Measurements from ENCODE around the gene LSG1. TPM values are rescaled to one million over a fixed set of nuclear protein-coding genes. Genes with fewer than 3 reads are reported as not detected.
"Not testable (repeated sequence)": the region's sequence is repeated elsewhere in the genome, so short reads cannot be mapped to it uniquely, and the experiment has no call there.

The LSG1 gene
- total and polyA plus RNA-seq, 2 donors (not counting 1 experiment from before 2014, with no cell fraction given): 27.6 to 35.3 TPM

GRCh38 chr3:194631696-194632095, 40.3 kb downstream of the LSG1 start:
- Histone ChIP-seq H3K27ac (ENCODE audit: insufficient read depth, low read length) (no peak overlapping the region), H3K9me3 (ENCODE audit: control insufficient read depth, insufficient read depth, low read depth, low read length) (peaks cover 2% of the 10 kb centered on the region), H3K4me3 (replicated peaks in 1 of 4; ENCODE audit: control extremely low read depth in 1 of 4, insufficient read depth in 1 of 4, low read depth in 3 of 4, low read length in 4 of 4) (no peak overlapping the region), H3K4me2 (ENCODE audit: extremely low read depth, insufficient read depth, low read length) (no peak overlapping the region), H2AFZ (ENCODE audit: low read length) (no peak overlapping the region), H3K4me1 (ENCODE audit: control insufficient read depth, extremely low read depth, insufficient read depth, low read length) (no peaks in the 10 kb centered on the region), H3K27me3 (ENCODE audit: control insufficient read depth, insufficient read depth, low read length) (no peaks in the 10 kb centered on the region), H3K79me2 (ENCODE audit: control insufficient read depth, insufficient read depth, low read length) (peaks cover 9% of the 10 kb centered on the region), H3K36me3 (ENCODE audit: control insufficient read depth, insufficient read depth, low read length) (peaks cover 6% of the 10 kb centered on the region), H3K9ac (ENCODE audit: insufficient read depth, low read length) (no peak overlapping the region), H4K20me1 (ENCODE audit: control insufficient read depth, extremely low read depth, insufficient read depth, low read length) (no peaks in the 10 kb centered on the region)
- TF ChIP-seq EZH2 (IDR thresholded peaks at IDR 0.05; ENCODE audit: low read length, missing control alignments) (no peak), CTCF (conservative IDR thresholded peaks at IDR 0.05 in 1 of 2, IDR thresholded peaks at IDR 0.05 in 1 of 2; ENCODE audit: low read depth in 1 of 2, low read length in 2 of 2) (no peak)
- DNase-seq (ENCODE audit: low read depth in 2 of 2): no peak

GRCh38 chr3:194630681-194631080, 41.3 kb downstream of the LSG1 start:
- H3K4me3 ChIP-seq (replicated peaks in 1 of 4; ENCODE audit: control extremely low read depth in 1 of 4, insufficient read depth in 1 of 4, low read depth in 3 of 4, low read length in 4 of 4); H3K9ac ChIP-seq (ENCODE audit: insufficient read depth, low read length); H3K9me3 ChIP-seq (ENCODE audit: control insufficient read depth, insufficient read depth, low read depth, low read length); DNase-seq (ENCODE audit: low read depth in 2 of 2); H4K20me1 ChIP-seq (ENCODE audit: control insufficient read depth, extremely low read depth, insufficient read depth, low read length); H3K27me3 ChIP-seq (ENCODE audit: control insufficient read depth, insufficient read depth, low read length); H3K4me2 ChIP-seq (ENCODE audit: extremely low read depth, insufficient read depth, low read length); H2AFZ ChIP-seq (ENCODE audit: low read length); H3K27ac ChIP-seq (ENCODE audit: insufficient read depth, low read length); H3K36me3 ChIP-seq (ENCODE audit: control insufficient read depth, insufficient read depth, low read length); H3K79me2 ChIP-seq (ENCODE audit: control insufficient read depth, insufficient read depth, low read length); H3K4me1 ChIP-seq (ENCODE audit: control insufficient read depth, extremely low read depth, insufficient read depth, low read length): not testable (repeated sequence)

GRCh38 chr3:194624956-194625355, 47.0 kb downstream of the LSG1 start:
- Histone ChIP-seq H3K36me3 (ENCODE audit: control insufficient read depth, insufficient read depth, low read length) (peaks cover 10% of the 10 kb centered on the region), H3K4me3 (replicated peaks in 1 of 4; ENCODE audit: control extremely low read depth in 1 of 4, insufficient read depth in 1 of 4, low read depth in 3 of 4, low read length in 4 of 4) (no peak overlapping the region), H3K9me3 (ENCODE audit: control insufficient read depth, insufficient read depth, low read depth, low read length) (no peaks in the 10 kb centered on the region), H3K27me3 (ENCODE audit: control insufficient read depth, insufficient read depth, low read length) (no peaks in the 10 kb centered on the region), H3K4me1 (ENCODE audit: control insufficient read depth, extremely low read depth, insufficient read depth, low read length) (no peaks in the 10 kb centered on the region), H4K20me1 (ENCODE audit: control insufficient read depth, extremely low read depth, insufficient read depth, low read length) (no peaks in the 10 kb centered on the region), H3K9ac (ENCODE audit: insufficient read depth, low read length) (no peak overlapping the region), H3K4me2 (ENCODE audit: extremely low read depth, insufficient read depth, low read length) (no peak overlapping the region), H3K27ac (ENCODE audit: insufficient read depth, low read length) (no peak overlapping the region), H2AFZ (ENCODE audit: low read length) (no peak overlapping the region), H3K79me2 (ENCODE audit: control insufficient read depth, insufficient read depth, low read length) (no peaks in the 10 kb centered on the region)
- TF ChIP-seq EZH2 (IDR thresholded peaks at IDR 0.05; ENCODE audit: low read length, missing control alignments) (no peak), CTCF (conservative IDR thresholded peaks at IDR 0.05 in 1 of 2, IDR thresholded peaks at IDR 0.05 in 1 of 2; ENCODE audit: low read depth in 1 of 2, low read length in 2 of 2) (no peak)
- no peak for DNase-seq (ENCODE audit: low read depth in 2 of 2)
